NCI-H446 treated with DMSO at 0.1 percent for 48 hours (cell line): ENCODE measurements around the gene DEXI.
"Not testable (repeated sequence)": the region's sequence is repeated elsewhere in the genome, so short reads cannot be mapped to it uniquely, and the experiment has no call there.

Experiments
- DNase-seq: peaks from one replicate; lab custom pipeline; 2025; lab: John Stamatoyannopoulos, UW

DEXI gene

DNA sequence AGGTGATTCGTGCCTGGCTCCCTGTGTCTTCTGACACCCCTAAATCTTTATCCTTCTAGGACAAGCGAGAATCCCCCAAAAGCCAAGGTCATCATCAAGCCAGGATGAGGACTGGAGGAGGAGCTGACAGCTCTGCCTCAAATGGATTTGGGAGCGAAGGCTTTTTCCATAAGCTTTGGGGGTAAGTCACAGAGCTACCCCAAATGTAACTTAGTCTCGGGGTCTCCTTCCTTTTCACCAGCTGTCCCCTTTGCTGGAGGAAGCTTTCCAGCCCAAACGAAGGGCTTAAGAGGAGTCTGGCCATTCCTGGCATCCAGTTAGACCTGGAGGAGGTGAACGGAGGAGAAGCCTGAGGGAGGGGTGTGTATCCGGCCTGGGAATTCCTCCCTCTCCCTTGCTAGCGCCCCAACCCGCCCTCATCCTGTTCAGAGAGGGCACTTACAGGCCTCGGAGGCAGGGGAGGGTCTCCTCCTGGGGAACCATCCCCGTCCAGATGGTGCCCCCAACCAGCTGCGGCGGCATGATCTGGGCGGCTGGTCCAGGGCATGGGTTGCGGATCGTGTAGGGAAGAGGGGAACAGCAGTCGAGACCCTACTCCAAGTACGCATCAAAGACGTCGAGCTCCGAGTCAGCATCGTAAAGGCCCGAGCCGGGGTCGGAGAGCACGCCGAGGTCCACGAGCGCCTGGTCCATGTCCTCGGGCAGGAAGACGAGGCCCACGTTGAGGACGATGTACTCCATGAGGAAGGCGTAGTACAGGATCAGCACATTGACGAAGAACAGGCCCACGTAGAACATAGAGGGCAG is 938 bp downstream of the DEXI start:
- no peak for DNase-seq

GRCh38 chr16:10940501-10941079 is 1.7 kb downstream of the DEXI start:
- DNase-seq: no peak

GRCh38 chr16:10939649-10940234 is 2.5 kb downstream of the DEXI start:
- no peak for DNase-seq

DNA sequence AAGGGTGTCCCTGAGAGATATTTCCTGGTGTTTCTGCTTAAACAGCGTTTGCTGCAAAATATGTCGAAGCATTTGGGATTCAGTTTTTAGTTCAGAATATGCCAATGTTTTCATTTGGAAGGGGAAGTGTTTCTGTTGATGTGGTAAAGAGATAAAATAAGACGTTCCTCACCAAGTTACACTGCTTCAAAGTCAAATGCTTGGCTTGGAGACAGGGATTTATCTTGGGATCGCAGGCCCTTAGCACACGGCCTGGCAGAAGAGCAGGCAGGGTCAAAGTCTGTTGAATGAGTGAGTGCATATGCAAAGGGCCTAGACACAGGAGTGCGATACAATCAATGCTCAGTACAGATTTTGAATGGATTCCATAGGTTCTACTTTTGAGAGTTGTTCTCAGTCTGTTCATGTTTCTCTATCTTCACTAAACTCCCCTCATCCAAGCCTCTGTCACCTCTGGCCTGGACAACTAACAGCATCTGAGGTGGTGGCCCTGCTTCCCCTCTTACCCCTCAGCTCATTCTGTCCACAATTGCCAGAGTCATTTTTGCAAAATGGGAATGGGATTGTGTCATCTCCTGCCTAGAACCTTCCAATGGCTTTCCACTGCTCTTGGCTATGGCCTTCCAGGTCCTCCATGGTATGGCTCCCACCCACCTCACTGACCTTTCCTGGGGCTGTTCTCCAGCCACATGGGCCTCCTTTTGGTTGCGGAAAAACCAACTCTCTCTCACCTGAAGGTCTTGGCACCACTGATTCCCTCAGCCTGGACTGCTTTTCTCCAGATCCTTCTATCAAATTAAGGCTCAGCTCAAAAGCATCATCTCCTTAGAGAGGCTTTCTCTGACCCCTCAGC is 3.2 kb downstream of the DEXI start:
- no peak for DNase-seq

- DNase-seq: no peak
Measured at GRCh38 chr16:10938321-10938720, 3.9 kb downstream of the DEXI start.

DNA sequence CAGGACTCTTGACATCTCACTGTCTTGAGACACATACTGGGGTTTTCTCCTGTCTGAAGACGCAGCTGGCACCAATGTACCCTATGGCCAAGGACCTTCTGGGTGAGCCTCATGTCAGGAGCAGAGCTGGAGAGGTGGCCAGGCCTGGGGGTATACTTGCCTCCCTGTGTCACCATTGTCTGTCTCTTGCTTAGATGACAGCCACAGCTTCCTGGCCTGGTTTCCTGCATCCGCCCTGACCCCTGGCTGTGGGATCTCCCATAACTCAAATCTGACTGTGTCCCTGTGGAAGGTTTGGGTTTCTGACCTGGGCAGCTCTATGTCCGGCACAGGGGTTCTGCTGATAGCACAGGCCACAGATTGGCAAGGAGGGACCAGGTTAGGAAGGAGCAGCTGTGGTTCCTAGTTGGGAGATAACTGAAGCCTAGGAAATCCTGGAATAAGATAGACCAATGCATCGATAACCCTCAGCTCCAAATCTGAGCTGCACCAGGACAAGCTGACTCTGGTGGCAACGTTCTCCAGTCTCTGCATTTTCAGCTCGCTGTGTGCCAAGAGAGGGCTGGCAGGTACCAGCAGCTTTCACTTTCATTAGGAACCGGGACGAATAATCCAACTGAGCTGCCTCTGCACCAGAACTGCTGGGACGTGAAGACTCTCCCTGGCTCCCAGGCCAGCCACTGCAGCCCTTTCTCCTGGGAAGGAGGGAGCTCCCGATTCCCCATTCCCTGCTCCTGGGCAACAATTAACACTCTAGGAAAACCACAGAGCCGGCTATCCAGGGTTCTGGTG is 5.0 kb downstream of the DEXI start:
- DNase-seq: no peak

GRCh38 chr16:10936272-10936984 is 5.8 kb downstream of the DEXI start:
- DNase-seq: no peak

DNA sequence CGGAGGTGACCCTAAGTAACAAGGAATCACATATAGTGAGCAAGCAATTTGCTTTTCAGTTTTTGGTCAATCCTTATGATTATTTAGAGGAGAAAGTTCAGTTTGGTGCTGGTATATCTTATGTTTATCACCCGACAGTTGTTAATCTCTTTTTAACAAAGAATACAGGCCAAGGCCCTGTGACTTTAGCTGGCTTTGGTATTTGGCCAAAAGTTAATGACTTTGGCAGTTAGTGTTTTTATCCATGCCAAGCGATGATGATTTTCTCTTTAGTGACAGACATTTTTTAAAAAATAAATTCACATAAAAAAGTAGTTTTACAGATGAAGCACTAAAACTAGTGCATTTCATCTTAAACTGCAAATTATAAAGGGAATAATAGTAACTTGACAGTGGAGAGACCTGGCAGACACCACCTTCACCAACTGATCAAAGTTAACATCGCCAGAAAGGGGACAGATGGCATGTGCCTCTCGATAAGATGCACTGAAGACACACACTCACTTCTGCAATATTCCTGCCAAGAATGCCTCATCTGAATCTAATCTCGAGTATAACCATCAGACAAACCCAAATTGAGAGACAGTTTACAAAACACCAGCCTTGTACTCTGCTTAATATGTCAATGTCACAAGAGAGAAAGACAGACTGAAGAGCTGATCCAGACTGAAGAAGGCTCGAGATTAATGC is 6.9 kb downstream of the DEXI start:
- peak; percentile 72 for DNase-seq

- DNase-seq: no peak
Measured at GRCh38 chr16:10934325-10935107, 7.8 kb downstream of the DEXI start.

- no peak for DNase-seq
Measured at GRCh38 chr16:10933865-10934264, 8.4 kb downstream of the DEXI start.

DNA sequence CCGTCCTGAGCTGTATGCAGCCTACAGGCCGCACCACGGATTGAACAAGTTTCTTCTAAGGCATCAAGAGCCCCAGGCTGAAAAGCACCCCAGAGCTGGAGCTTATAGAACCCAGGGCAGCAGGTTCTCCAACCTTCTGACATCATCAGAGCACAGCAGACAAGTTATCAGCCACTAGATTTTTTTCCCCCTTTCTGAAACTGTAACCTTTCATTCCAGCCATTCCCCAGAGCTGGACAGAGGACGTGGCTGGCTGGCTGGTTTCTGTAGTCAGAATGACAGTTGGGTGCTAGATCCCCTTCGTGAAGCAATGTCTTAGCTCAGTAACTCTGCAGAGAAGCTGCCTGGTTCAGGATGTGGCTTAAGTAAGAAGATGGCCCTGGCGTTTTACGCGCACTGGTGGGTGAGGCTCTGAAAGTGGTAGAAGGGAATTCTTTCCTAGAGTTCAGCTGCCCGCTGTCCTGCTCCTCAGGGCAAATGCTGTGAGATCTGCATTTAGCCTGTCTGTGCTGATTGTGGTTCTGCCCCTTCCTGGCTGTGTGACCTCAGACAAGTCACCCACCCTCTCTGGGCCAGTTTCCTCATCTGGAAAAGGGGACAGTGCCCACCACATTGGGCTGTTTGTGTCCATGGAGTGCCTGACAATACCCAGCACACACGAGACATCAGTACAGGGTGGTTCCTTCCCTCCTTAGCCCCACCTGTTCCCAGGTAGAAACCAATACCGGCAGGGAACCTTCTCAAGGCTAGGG is 9.1 kb downstream of the DEXI start:
- DNase-seq: no peak

GRCh38 chr16:10931977-10932632 is 10.2 kb downstream of the DEXI start:
- DNase-seq: no peak

- DNase-seq: no peak
Measured at GRCh38 chr16:10931134-10931533, 11.1 kb downstream of the DEXI start.

GRCh38 chr16:10930755-10931093 is 11.5 kb downstream of the DEXI start:
- DNase-seq: no peak

- no peak for DNase-seq
Measured at GRCh38 chr16:10929853-10930754, 12.2 kb downstream of the DEXI start.

DNA sequence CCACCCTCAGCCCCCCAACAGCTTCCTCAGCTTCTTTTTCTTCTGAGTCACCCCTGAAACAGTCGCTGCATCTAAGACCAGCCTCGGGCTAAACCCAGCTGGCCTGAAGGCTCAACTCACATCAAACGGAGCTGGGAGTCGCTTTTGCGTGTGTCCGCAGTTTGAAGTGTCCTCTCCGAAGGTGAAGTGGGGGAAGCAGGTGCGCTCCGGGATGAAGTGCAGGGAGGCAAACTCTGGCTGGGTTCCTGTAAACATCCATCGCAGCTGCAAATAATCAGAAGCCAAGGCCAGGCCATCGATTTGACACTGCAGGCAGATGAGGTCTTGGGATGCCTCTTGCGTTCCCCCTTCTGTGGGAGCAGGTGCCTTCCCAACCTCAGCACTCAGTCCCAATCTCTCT is 13.2 kb downstream of the DEXI start:
- not testable (repeated sequence) for DNase-seq

GRCh38 chr16:10927497-10928112 is 14.7 kb downstream of the DEXI start:
- DNase-seq: no peak
